Tibial artery (tissue), 4 donors: ENCODE data around the gene INPP4B.

Experiments
- DNase-seq, 2 donors: peaks; one replicate each; pipeline ENCODE4 v3.0.0-alpha.2; 2019
- H3K27ac ChIP-seq, 2 donors: fragments of 200-600 bp; sonication (generic) in 1 of 2; 1 replicate in 1 of 2; 2 replicates in 1 of 2; pipeline ENCODE4 v1.5.1; 2018 to 2019; ENCODE audit warnings: mild to moderate bottlenecking in 1 of 2
- H3K27me3 ChIP-seq, 2 donors: fragments of 200-600 bp; sonication (generic) in 1 of 2; one replicate each; pipeline versions ENCODE4 v1.5.1 to v1.6.0; 2016 to 2019
- H3K36me3 ChIP-seq, 3 donors: fragments of 200-600 bp; sonication (generic) in 2 of 3; one replicate each; pipeline ENCODE4 v1.5.1; 2016 to 2019; ENCODE audit warnings: mild to moderate bottlenecking in 2 of 3
- H3K4me1 ChIP-seq, 4 donors: fragments of 200-600 bp; sonication (generic) in 2 of 4; 1 replicate in 3 of 4; 2 replicates in 1 of 4; pipeline ENCODE4 v1.5.1; 2016 to 2019
- H3K4me3 ChIP-seq, 2 donors: fragments of 200-600 bp; sonication (generic) in 1 of 2; 1 replicate in 1 of 2; 2 replicates in 1 of 2; pipeline ENCODE4 v1.5.1; 2018 to 2019; ENCODE audit warnings: mild to moderate bottlenecking in 2 of 2
- H3K9me3 ChIP-seq, 3 donors: fragments of 200-600 bp; sonication (generic) in 1 of 3; one replicate each; pipeline ENCODE4 v1.5.1; 2016 to 2019
- intact Hi-C: fragments of 100-400 bp; cut with DNase I; formaldehyde crosslinking; loops from one replicate; pipeline ENCODE4 v1.15.0; 2023; ENCODE audit warnings: low total_unique reads
- TF ChIP-seq, protein P1 (sequence below), 2 experiments: fragments of 200-600 bp in 1 of 2; fragments of 450-650 bp in 1 of 2; IDR thresholded peaks; one replicate each; pipeline ENCODE4 v1.5.1; 2017 to 2019; ENCODE audit warnings: antibody characterized with exemption in 2 of 2, mild to moderate bottlenecking in 1 of 2, moderate library complexity in 1 of 2

The INPP4B gene

DNA sequence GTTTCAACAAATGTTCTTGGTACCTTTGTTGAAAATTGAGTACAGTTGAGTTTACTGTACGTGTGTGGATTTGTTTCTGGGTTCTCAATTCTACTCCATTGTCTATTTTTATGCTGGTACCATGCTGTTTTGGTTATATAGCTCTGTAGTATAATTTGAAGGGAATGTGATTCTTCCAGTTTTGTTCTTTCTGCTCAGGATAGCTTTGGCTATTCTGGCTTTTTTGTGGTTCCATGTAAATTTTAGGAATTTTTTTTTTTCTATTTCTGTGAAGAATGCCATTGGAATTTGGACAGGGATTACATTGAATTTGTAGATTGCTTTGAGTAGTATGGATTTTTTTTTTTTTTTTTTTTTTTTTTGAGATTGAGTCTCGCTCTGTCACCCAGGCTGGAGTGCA, 836.4 kb downstream of the INPP4B start:
- H3K9me3 ChIP-seq: peaks cover 5 to 10% (median 9%) of the 10 kb centered on the region in 3 donors
- H3K27ac ChIP-seq: no peak overlapping the region
- no peak overlapping the region for H3K4me3 ChIP-seq
- H3K27me3 ChIP-seq: no peaks in the 10 kb centered on the region
- no peak for DNase-seq
- H3K4me1 ChIP-seq: no peaks in the 10 kb centered on the region
- TF ChIP-seq, protein P1, sequence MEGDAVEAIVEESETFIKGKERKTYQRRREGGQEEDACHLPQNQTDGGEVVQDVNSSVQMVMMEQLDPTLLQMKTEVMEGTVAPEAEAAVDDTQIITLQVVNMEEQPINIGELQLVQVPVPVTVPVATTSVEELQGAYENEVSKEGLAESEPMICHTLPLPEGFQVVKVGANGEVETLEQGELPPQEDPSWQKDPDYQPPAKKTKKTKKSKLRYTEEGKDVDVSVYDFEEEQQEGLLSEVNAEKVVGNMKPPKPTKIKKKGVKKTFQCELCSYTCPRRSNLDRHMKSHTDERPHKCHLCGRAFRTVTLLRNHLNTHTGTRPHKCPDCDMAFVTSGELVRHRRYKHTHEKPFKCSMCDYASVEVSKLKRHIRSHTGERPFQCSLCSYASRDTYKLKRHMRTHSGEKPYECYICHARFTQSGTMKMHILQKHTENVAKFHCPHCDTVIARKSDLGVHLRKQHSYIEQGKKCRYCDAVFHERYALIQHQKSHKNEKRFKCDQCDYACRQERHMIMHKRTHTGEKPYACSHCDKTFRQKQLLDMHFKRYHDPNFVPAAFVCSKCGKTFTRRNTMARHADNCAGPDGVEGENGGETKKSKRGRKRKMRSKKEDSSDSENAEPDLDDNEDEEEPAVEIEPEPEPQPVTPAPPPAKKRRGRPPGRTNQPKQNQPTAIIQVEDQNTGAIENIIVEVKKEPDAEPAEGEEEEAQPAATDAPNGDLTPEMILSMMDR (IDR thresholded peaks at IDR 0.05): no peak
- intact Hi-C loops: no loop called here
- no peaks in the 10 kb centered on the region for H3K36me3 ChIP-seq

DNA sequence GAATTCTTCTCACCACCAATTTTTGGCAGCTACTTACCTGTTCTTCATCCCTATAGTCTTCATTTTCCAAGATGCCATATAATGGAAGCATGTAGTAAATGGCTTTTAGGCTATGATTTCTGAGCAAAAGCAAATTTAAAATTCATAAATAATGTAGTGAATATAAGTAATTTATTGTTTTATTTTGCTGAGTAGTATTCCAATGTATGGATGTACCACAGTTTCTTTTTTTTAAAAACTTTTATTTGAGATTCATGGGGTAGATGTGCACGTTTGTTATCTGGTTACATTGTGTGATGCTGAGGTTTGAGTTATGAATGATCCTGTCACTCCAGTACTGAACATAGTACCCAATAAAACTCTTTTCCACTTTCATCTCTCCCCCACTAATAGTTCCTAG, 840.6 kb downstream of the INPP4B start:
- intact Hi-C loops: no loop called here
- Histone ChIP-seq H3K27me3 (no peaks in the 10 kb centered on the region), H3K4me1 (no peaks in the 10 kb centered on the region), H3K27ac (no peak overlapping the region), H3K4me3 (no peak overlapping the region), H3K36me3 (no peaks in the 10 kb centered on the region), H3K9me3 (peaks cover 5 to 10% (median 9%) of the 10 kb centered on the region in 3 donors)
- no peak for DNase-seq
- TF ChIP-seq, protein P1 (IDR thresholded peaks at IDR 0.05): no peak

DNA sequence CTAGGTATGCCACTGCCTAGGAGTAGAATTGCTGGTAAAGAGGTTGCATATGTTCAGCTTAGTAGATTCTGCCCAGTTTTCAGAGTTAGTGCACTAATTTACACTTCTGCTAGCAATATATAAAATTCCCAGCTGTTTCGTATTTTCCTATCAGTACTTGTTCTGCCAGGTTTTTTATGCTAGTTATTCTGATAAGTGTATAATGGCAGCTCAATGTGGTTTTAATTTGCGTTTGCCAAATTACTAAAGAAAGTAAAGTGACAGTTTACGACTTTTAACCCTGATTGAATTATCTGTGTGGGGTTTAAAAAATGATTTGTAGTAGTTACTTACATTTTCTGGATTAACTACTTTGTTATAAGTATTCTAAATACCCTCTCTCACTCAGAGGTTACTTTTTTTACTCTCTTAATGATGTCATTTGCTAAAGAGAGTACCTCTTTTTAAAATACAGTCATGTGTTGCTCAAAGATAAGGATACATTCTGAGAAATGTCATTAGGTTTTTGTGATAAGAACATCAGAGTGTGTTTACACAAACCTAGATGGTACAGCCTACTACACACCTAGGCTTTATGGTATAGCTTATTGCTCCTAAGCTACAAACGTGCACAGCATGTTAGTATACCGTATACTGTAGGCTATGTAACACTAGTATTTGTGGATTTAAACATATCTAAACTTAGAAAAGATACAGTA, 846.5 kb downstream of the INPP4B start:
- Histone ChIP-seq H3K27ac (no peak overlapping the region), H3K9me3 (no peaks in the 10 kb centered on the region), H3K36me3 (no peaks in the 10 kb centered on the region), H3K4me1 (no peaks in the 10 kb centered on the region), H3K4me3 (no peak overlapping the region), H3K27me3 (no peaks in the 10 kb centered on the region)
- no peak for DNase-seq
- intact Hi-C loops: no loop called here
- TF ChIP-seq, protein P1 (IDR thresholded peaks at IDR 0.05): no peak

DNA sequence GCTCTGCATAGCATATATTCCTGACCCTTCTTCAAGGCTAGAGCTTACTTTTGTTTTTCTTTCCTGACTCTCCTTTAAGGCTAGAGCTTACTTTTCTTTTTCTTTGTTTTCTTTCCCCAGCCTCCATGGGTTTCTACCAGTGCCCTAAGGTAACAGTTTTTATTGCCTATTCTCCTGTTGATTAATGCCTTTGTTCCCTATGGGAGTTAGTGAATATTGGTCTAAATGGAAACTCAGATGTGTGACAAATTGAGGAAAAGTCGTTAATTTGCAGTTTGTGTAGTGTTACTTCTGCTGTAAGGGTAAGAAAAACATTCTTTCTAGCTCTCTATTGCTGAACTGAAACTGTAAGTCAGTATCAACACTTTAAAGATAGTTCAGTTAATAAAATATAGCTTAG, 851.0 kb downstream of the INPP4B start:
- DNase-seq: no peak
- no peaks in the 10 kb centered on the region for H3K4me1 ChIP-seq
- no peak overlapping the region for H3K4me3 ChIP-seq
- H3K27ac ChIP-seq: no peak overlapping the region
- TF ChIP-seq, protein P1 (IDR thresholded peaks at IDR 0.05): no peak
- no peaks in the 10 kb centered on the region for H3K9me3 ChIP-seq
- intact Hi-C loops: no loop called here
- H3K27me3 ChIP-seq: no peaks in the 10 kb centered on the region
- no peaks in the 10 kb centered on the region for H3K36me3 ChIP-seq

DNA sequence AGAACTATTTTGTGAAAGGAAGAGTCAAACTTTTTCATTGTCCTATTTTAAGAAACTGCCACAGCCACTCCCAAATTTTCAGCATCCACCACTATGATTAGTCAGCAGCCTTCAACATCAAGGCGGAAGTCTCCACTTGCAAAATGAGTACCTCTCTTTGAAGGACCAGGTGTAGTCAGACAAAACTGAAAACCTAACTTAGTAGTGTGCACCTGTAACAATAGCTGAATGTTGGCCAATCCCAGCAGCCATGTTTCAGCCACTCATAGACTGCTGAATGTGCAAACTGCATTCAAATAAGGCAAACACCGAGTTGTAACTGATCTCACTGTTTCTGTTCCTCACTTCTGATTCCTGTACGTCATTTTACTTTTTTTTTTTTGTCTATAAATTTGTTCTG, 868.7 kb downstream of the INPP4B start:
- Histone ChIP-seq H3K9me3 (no peaks in the 10 kb centered on the region), H3K4me1 (no peaks in the 10 kb centered on the region), H3K27me3 (no peaks in the 10 kb centered on the region), H3K36me3 (no peaks in the 10 kb centered on the region), H3K27ac (no peak overlapping the region), H3K4me3 (no peak overlapping the region)
- no peak for DNase-seq
- intact Hi-C loops: no loop called here
- TF ChIP-seq, protein P1 (IDR thresholded peaks at IDR 0.05): no peak
